Hepatocyte (in vitro differentiated cells): Measurements from ENCODE around the gene GFM1.

ENCODE experiments used
- CTCF ChIP-seq: fragments of 200-600 bp; sonication (generic); IDR thresholded peaks from 2 replicates; pipeline ENCODE4 v1.5.1; 2016; ENCODE audit warnings: antibody characterized with exemption, mild to moderate bottlenecking; ENCODE audit not compliant: poor library complexity
- EZH2 ChIP-seq: fragments of 200-600 bp; sonication (generic); IDR thresholded peaks from 2 replicates; pipeline ENCODE4 v1.6.1; 2016; ENCODE audit warnings: antibody characterized with exemption, mild to moderate bottlenecking, borderline replicate concordance

GRCh38 chr3:158739661-158740060, 95.3 kb downstream of the GFM1 start:
- no peak for TF ChIP-seq CTCF
- TF ChIP-seq EZH2 = no peak
